Epithelial cell of esophagus (primary cell): ENCODE data around the gene DPYD.

Experiments
- DNase-seq: peaks from one replicate; pipeline ENCODE4 v3.0.0; 2010; ENCODE audit warnings: low read depth
- H3K4me3 ChIP-seq: 2 replicates; pipeline ENCODE4 v1.5.1; 2011; ENCODE audit warnings: mild to moderate bottlenecking, low read length, control low read depth
- TF ChIP-seq, protein P1 (sequence below): IDR thresholded peaks from 2 replicates; pipeline ENCODE4 v1.5.1; 2011; ENCODE audit warnings: low read depth, mild to moderate bottlenecking, low read length, control low read depth, inconsistent platforms; ENCODE audit not compliant: insufficient read depth; ENCODE audit errors: missing control alignments

The DPYD gene

GRCh38 chr1:97123717-97124431 lies 797.0 kb downstream of the DPYD start:
- DNase-seq: peak; percentile 6
- TF ChIP-seq, protein P1, sequence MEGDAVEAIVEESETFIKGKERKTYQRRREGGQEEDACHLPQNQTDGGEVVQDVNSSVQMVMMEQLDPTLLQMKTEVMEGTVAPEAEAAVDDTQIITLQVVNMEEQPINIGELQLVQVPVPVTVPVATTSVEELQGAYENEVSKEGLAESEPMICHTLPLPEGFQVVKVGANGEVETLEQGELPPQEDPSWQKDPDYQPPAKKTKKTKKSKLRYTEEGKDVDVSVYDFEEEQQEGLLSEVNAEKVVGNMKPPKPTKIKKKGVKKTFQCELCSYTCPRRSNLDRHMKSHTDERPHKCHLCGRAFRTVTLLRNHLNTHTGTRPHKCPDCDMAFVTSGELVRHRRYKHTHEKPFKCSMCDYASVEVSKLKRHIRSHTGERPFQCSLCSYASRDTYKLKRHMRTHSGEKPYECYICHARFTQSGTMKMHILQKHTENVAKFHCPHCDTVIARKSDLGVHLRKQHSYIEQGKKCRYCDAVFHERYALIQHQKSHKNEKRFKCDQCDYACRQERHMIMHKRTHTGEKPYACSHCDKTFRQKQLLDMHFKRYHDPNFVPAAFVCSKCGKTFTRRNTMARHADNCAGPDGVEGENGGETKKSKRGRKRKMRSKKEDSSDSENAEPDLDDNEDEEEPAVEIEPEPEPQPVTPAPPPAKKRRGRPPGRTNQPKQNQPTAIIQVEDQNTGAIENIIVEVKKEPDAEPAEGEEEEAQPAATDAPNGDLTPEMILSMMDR: no peak
- H3K4me3 ChIP-seq: no peak overlapping the region

- no peak for DNase-seq
- TF ChIP-seq, protein P1: no peak
- no peak overlapping the region for H3K4me3 ChIP-seq
Measured at GRCh38 chr1:97120806-97121205, 800.0 kb downstream of the DPYD start.

- H3K4me3 ChIP-seq: no peak overlapping the region
- TF ChIP-seq, protein P1: no peak
- DNase-seq: no peak
Measured at GRCh38 chr1:97119260-97120158, 801.3 kb downstream of the DPYD start.

DNA sequence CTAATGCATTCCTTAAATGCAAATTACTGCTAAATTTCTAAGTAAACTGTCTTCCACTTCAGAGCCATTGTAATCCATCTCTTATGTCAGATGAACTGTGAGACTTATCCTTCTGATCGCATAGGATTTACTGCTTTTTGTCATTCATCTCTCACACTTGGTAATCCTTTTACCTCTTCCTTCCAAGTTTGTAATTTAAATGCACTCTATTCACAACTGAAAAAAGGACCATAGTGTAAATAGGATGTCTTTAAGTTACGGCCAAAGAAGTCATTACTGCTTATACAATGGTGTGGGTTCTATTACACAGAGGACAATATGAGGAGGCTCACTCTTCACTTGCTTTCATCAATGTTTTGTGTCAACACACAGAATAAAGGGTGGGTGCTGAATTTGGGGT lies 806.0 kb downstream of the DPYD start:
- TF ChIP-seq, protein P1: no peak
- DNase-seq: no peak
- no peak overlapping the region for H3K4me3 ChIP-seq

GRCh38 chr1:97112442-97112841 lies 808.4 kb downstream of the DPYD start:
- no peak overlapping the region for H3K4me3 ChIP-seq
- DNase-seq: no peak
- TF ChIP-seq, protein P1: no peak

GRCh38 chr1:97108179-97108578 lies 812.7 kb downstream of the DPYD start:
- TF ChIP-seq, protein P1: no peak
- no peak overlapping the region for H3K4me3 ChIP-seq
- peak; percentile 31 for DNase-seq
